ENCODE data around the gene SLC7A14. TPM values are rescaled to one million over a fixed set of nuclear protein-coding genes. Genes with fewer than 3 reads are reported as not detected.

SLC7A14 gene
- total and polyA plus RNA-seq, 2 of the 13 experiments (the other 11 are each of a cell fraction or from before 2014, with no cell fraction given) = not detected

DNA sequence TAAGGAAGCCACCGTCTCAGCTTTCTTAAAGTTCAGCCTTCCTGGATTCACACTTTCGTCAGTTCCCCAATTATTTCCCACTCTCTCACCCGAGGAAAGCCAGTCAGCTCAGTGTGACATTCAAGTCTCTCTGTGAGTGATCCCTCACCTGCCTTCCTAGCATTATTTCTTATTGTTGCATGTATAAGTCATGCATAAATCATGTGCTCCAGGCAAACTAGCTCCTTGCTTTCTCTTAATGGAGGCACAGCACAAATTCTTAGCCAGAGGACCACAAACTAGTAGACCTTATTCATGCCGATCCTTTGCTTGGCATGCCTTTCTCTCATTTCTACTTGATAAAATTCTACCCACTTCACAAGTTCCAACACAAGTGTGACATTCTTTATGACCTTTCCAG lies 122.9 kb downstream of the SLC7A14 start:
- intact Hi-C loops (cut with micrococcal nuclease; ENCODE audit: unreplicated experiment) (no loop called here), in situ Hi-C loops (cut with HindIII; ENCODE audit: extremely low pct_ligation_motif_present, low pct_unique_long_range_greater_than_20kb) (no loop called here)
- Histone ChIP-seq H3K36me3 (replicated peaks in 1 of 2; ENCODE audit: control insufficient read depth in 1 of 2, insufficient read depth in 2 of 2, low read length in 2 of 2) (no peaks in the 10 kb centered on the region), H3K4me1 (ENCODE audit: insufficient read depth, low read length) (peaks cover 10% of the 10 kb centered on the region), H3K27ac (ENCODE audit: extremely low read length, insufficient read depth, low read length) (no peak overlapping the region), H2AFZ (ENCODE audit: low read length) (no peak overlapping the region), H3K27me3 (ENCODE audit: control insufficient read depth in 1 of 2, insufficient read depth in 2 of 2, low read length in 2 of 2) (0 out of 5 replicates have a peak, but pooled peaks cover 0 to 11% of the 10 kb centered on the region in 2 experiments), H3K79me2 (ENCODE audit: insufficient read depth, low read length) (no peaks in the 10 kb centered on the region), H4K20me1 (ENCODE audit: insufficient read depth, low read length) (no peaks in the 10 kb centered on the region), H3K9ac (ENCODE audit: insufficient read depth, low read depth, low read length) (no peak overlapping the region), H3K4me2 (ENCODE audit: low read depth, low read length) (no peak overlapping the region), H3K9me3 (ENCODE audit: low read length) (no peaks in the 10 kb centered on the region), H3K4me3 (replicated peaks in 1 of 3; ENCODE audit: insufficient read depth in 1 of 3, low read depth in 2 of 3, low read length in 3 of 3) (no peak overlapping the region)
- DNase-seq (ENCODE audit: low spot score) (no peak), ATAC-seq (no peak), FAIRE-seq (no peak)
- ChIA-PET CTCF (ENCODE audit: low intra/inter-chr PET ratio, low total read pairs) (no interaction called here), POLR2A (no interaction called here)
- BruUV-seq (replicated peaks) = no TSS peak
- 40% methylated on average over 4 of the region's 4 CpGs for WGBS (ENCODE audit: low lambda C conversion rate)
- TF ChIP-seq POLR2G (IDR thresholded peaks at IDR 0.05; ENCODE audit: low read depth, low read length) (no peak), ZSCAN29 (CRISPR knock-in tag; conservative IDR thresholded peaks at IDR 0.05) (no peak), ZNF496 (CRISPR knock-in tag; IDR thresholded peaks at IDR 0.05; ENCODE audit: insufficient replicate concordance) (no peak), HNRNPK (IDR thresholded peaks at IDR 0.05; ENCODE audit: low read depth, low read length, poor library complexity, severe bottlenecking) (no peak), KAT2B (IDR thresholded peaks at IDR 0.05; ENCODE audit: borderline replicate concordance, low read depth, low read length) (no peak), RBM39 (IDR thresholded peaks at IDR 0.05; ENCODE audit: low read depth, low read length, poor library complexity, severe bottlenecking) (no peak), ZNF747 (CRISPR knock-in tag; IDR thresholded peaks at IDR 0.05; ENCODE audit: borderline replicate concordance) (no peak), ISX (CRISPR knock-in tag; conservative IDR thresholded peaks at IDR 0.05) (no peak), ZBTB38 (CRISPR knock-in tag; IDR thresholded peaks at IDR 0.05) (no peak), ZNF350 (CRISPR knock-in tag; IDR thresholded peaks at IDR 0.05; ENCODE audit: borderline replicate concordance, low read depth) (no peak), TAF1 (CRISPR knock-in tag; IDR thresholded peaks at IDR 0.05) (no peak), ZNF331 (CRISPR knock-in tag; IDR thresholded peaks at IDR 0.05) (no peak), AHR (CRISPR knock-in tag; IDR thresholded peaks at IDR 0.05) (no peak), ZNF20 (CRISPR knock-in tag; IDR thresholded peaks at IDR 0.05) (no peak), ZFP82 (CRISPR knock-in tag; IDR thresholded peaks at IDR 0.05; ENCODE audit: borderline replicate concordance) (no peak), ZNF383 (CRISPR knock-in tag; IDR thresholded peaks at IDR 0.05; ENCODE audit: borderline replicate concordance) (no peak)
- TF ChIP-seq, protein P1, sequence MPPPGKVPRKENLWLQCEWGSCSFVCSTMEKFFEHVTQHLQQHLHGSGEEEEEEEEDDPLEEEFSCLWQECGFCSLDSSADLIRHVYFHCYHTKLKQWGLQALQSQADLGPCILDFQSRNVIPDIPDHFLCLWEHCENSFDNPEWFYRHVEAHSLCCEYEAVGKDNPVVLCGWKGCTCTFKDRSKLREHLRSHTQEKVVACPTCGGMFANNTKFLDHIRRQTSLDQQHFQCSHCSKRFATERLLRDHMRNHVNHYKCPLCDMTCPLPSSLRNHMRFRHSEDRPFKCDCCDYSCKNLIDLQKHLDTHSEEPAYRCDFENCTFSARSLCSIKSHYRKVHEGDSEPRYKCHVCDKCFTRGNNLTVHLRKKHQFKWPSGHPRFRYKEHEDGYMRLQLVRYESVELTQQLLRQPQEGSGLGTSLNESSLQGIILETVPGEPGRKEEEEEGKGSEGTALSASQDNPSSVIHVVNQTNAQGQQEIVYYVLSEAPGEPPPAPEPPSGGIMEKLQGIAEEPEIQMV (CRISPR knock-in tag; IDR thresholded peaks at IDR 0.05; ENCODE audit: low read depth) = no peak
- TF ChIP-seq, protein P2, sequence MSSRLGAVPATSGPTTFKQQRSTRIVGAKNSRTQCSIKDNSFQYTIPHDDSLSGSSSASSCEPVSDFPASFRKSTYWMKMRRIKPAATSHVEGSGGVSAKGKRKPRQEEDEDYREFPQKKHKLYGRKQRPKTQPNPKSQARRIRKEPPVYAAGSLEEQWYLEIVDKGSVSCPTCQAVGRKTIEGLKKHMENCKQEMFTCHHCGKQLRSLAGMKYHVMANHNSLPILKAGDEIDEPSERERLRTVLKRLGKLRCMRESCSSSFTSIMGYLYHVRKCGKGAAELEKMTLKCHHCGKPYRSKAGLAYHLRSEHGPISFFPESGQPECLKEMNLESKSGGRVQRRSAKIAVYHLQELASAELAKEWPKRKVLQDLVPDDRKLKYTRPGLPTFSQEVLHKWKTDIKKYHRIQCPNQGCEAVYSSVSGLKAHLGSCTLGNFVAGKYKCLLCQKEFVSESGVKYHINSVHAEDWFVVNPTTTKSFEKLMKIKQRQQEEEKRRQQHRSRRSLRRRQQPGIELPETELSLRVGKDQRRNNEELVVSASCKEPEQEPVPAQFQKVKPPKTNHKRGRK (CRISPR knock-in tag; IDR thresholded peaks at IDR 0.05) = no peak
- TF ChIP-seq, protein P3, sequence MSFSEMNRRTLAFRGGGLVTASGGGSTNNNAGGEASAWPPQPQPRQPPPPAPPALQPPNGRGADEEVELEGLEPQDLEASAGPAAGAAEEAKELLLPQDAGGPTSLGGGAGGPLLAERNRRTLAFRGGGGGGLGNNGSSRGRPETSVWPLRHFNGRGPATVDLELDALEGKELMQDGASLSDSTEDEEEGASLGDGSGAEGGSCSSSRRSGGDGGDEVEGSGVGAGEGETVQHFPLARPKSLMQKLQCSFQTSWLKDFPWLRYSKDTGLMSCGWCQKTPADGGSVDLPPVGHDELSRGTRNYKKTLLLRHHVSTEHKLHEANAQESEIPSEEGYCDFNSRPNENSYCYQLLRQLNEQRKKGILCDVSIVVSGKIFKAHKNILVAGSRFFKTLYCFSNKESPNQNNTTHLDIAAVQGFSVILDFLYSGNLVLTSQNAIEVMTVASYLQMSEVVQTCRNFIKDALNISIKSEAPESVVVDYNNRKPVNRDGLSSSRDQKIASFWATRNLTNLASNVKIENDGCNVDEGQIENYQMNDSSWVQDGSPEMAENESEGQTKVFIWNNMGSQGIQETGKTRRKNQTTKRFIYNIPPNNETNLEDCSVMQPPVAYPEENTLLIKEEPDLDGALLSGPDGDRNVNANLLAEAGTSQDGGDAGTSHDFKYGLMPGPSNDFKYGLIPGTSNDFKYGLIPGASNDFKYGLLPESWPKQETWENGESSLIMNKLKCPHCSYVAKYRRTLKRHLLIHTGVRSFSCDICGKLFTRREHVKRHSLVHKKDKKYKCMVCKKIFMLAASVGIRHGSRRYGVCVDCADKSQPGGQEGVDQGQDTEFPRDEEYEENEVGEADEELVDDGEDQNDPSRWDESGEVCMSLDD (CRISPR knock-in tag; IDR thresholded peaks at IDR 0.05; ENCODE audit: borderline replicate concordance) = no peak
